Putamen (tissue), 1 donor: Measurements from ENCODE around the gene LEPROT.

ENCODE experiments used
- DNase-seq: peaks from one replicate; pipeline ENCODE4 v3.0.0-alpha.2; 2016; ENCODE audit warnings: low spot score

LEPROT gene

GRCh38 chr1:65412256-65412983 lies 8.0 kb upstream of the LEPROT start:
- DNase-seq: no peak

- no peak for DNase-seq
Observed at GRCh38 chr1:65412984-65413375, 7.5 kb upstream of the LEPROT start.

GRCh38 chr1:65414538-65414937 lies 5.9 kb upstream of the LEPROT start:
- DNase-seq: no peak

- DNase-seq: no peak
Observed at GRCh38 chr1:65416767-65417166, 3.7 kb upstream of the LEPROT start.

GRCh38 chr1:65417729-65418128 lies 2.7 kb upstream of the LEPROT start:
- no peak for DNase-seq

- DNase-seq: no peak
Observed at GRCh38 chr1:65418522-65419185, 1.8 kb upstream of the LEPROT start.

GRCh38 chr1:65419681-65420589 lies 533 bp upstream of the LEPROT start:
- DNase-seq: peak; percentile 97

GRCh38 chr1:65421351-65422025 lies 1.0 kb downstream of the LEPROT start:
- DNase-seq: no peak

- no peak for DNase-seq
Observed at GRCh38 chr1:65422241-65423203, 2.1 kb downstream of the LEPROT start.

GRCh38 chr1:65423884-65424572 lies 3.6 kb downstream of the LEPROT start:
- DNase-seq: no peak

GRCh38 chr1:65424573-65424889 lies 4.1 kb downstream of the LEPROT start:
- no peak for DNase-seq

- DNase-seq: no peak
Observed at GRCh38 chr1:65425006-65425405, 4.5 kb downstream of the LEPROT start.

GRCh38 chr1:65425697-65426096 lies 5.2 kb downstream of the LEPROT start:
- DNase-seq: no peak

GRCh38 chr1:65429078-65429477 lies 8.6 kb downstream of the LEPROT start:
- DNase-seq: no peak

- DNase-seq: no peak
Observed at GRCh38 chr1:65429806-65430205, 9.3 kb downstream of the LEPROT start.

- peak; percentile 41 for DNase-seq
Observed at GRCh38 chr1:65431111-65431705, 10.7 kb downstream of the LEPROT start.

- no peak for DNase-seq
Observed at GRCh38 chr1:65432918-65433317, 12.4 kb downstream of the LEPROT start.

GRCh38 chr1:65434255-65434654 lies 13.8 kb downstream of the LEPROT start:
- DNase-seq: no peak

GRCh38 chr1:65434760-65435159 lies 14.3 kb downstream of the LEPROT start:
- DNase-seq: no peak

- no peak for DNase-seq
Observed at GRCh38 chr1:65435987-65436386, 15.5 kb downstream of the LEPROT start.
